H9 (cell line): Measurements from ENCODE around the gene LRRC7. TPM values are rescaled to one million over a fixed set of nuclear protein-coding genes. Genes with fewer than 3 reads are reported as not detected.

ENCODE experiments used
- DNase-seq: peaks from one replicate; pipeline ENCODE4 v3.0.0-alpha.2; 2017
- H2AFZ ChIP-seq: one replicate; pipeline ENCODE4 v1.6.1; 2013; ENCODE audit warnings: mild to moderate bottlenecking, low read length, control low read depth, moderate library complexity
- H2AK5ac ChIP-seq: 2 replicates; pipeline ENCODE4 v1.6.1; 2013; ENCODE audit warnings: low read length, control low read depth, mixed read lengths; ENCODE audit not compliant: insufficient read length
- H2BK120ac ChIP-seq: one replicate; pipeline ENCODE4 v1.6.1; 2013; ENCODE audit warnings: low read depth, mild to moderate bottlenecking, low read length, control low read depth, inconsistent platforms; ENCODE audit not compliant: poor library complexity, severe bottlenecking
- H2BK12ac ChIP-seq: 2 replicates; pipeline ENCODE4 v1.6.1; 2013; ENCODE audit warnings: low read length, control low read depth, mixed read lengths, low read depth; ENCODE audit not compliant: insufficient read length
- H2BK15ac ChIP-seq: 2 replicates; pipeline ENCODE4 v1.6.1; 2013; ENCODE audit warnings: low read depth, low read length, control low read depth
- H2BK20ac ChIP-seq: one replicate; pipeline ENCODE4 v1.6.1; 2013; ENCODE audit warnings: low read depth, mild to moderate bottlenecking, low read length, control low read depth, inconsistent platforms; ENCODE audit not compliant: poor library complexity, severe bottlenecking
- H2BK5ac ChIP-seq: 2 replicates; pipeline ENCODE4 v1.6.1; 2013; ENCODE audit warnings: low read length, control low read depth, mixed read lengths; ENCODE audit not compliant: insufficient read length
- H3K14ac ChIP-seq: 2 replicates; pipeline ENCODE4 v1.6.1; 2013; ENCODE audit warnings: low read length, control low read depth; ENCODE audit not compliant: insufficient read depth
- H3K18ac ChIP-seq: 2 replicates; pipeline ENCODE4 v1.6.1; 2013; ENCODE audit warnings: low read depth, mild to moderate bottlenecking, mixed read lengths, low read length, control low read depth; ENCODE audit not compliant: insufficient read length
- H3K23ac ChIP-seq: 2 replicates; pipeline ENCODE4 v1.6.1; 2013; ENCODE audit warnings: low read length, control low read depth, mixed read lengths, low read depth; ENCODE audit not compliant: insufficient read length
- H3K23me2 ChIP-seq: 2 replicates; pipeline ENCODE4 v1.6.1; 2013; ENCODE audit warnings: low read depth, mild to moderate bottlenecking, mixed read lengths, low read length, control low read depth; ENCODE audit not compliant: insufficient read length, poor library complexity, severe bottlenecking
- H3K27ac ChIP-seq: 2 replicates; pipeline ENCODE4 v1.5.1; 2013; ENCODE audit warnings: low read length, control low read depth, mixed read lengths, low read depth; ENCODE audit not compliant: insufficient read length
- H3K27me3 ChIP-seq: 2 replicates; pipeline ENCODE4 v1.6.1; 2013; ENCODE audit warnings: low read length, control low read depth, inconsistent platforms; ENCODE audit not compliant: insufficient read depth
- H3K4ac ChIP-seq: 2 replicates; pipeline ENCODE4 v1.6.1; 2013; ENCODE audit warnings: low read depth, mild to moderate bottlenecking, control low read depth, inconsistent platforms, low read length, moderate library complexity
- H3K4me1 ChIP-seq: 2 replicates; pipeline ENCODE4 v1.6.1; 2013; ENCODE audit warnings: low read length, control low read depth, inconsistent platforms; ENCODE audit not compliant: insufficient read depth
- H3K4me2 ChIP-seq: 2 replicates; pipeline ENCODE4 v1.6.1; 2013; ENCODE audit warnings: low read length, control low read depth, mixed read lengths; ENCODE audit not compliant: insufficient read length, insufficient read depth
- H3K56ac ChIP-seq: 2 replicates; pipeline ENCODE4 v1.6.1; 2013; ENCODE audit warnings: low read depth, mild to moderate bottlenecking, mixed read lengths, low read length, control low read depth; ENCODE audit not compliant: insufficient read length
- H3K79me1 ChIP-seq: 2 replicates; pipeline ENCODE4 v1.6.1; 2013; ENCODE audit warnings: low read depth, mild to moderate bottlenecking, moderate library complexity, low read length, control low read depth, inconsistent platforms; ENCODE audit not compliant: insufficient read depth, poor library complexity, severe bottlenecking
- H3K79me2 ChIP-seq: 2 replicates; pipeline ENCODE4 v1.6.1; 2013; ENCODE audit warnings: low read length, control low read depth, inconsistent platforms; ENCODE audit not compliant: insufficient read depth
- H3K9ac ChIP-seq: 2 replicates; pipeline ENCODE4 v1.6.1; 2013; ENCODE audit warnings: low read length, control low read depth, mixed read lengths; ENCODE audit not compliant: insufficient read length; ENCODE audit errors: extremely low read depth
- H3K9me3 ChIP-seq: one replicate; pipeline ENCODE4 v1.6.1; 2013; ENCODE audit warnings: low read depth, low read length, inconsistent platforms; ENCODE audit not compliant: control insufficient read depth
- H3T11ph ChIP-seq: one replicate; pipeline ENCODE4 v1.6.1; 2013; ENCODE audit warnings: mild to moderate bottlenecking, low read length, control low read depth, inconsistent platforms
- H4K20me1 ChIP-seq: one replicate; pipeline ENCODE4 v1.6.1; 2013; ENCODE audit not compliant: control insufficient read depth, insufficient read length, insufficient read depth
- H4K5ac ChIP-seq: 2 replicates; pipeline ENCODE4 v1.6.1; 2013; ENCODE audit warnings: low read depth, mild to moderate bottlenecking, mixed read lengths, low read length, control low read depth; ENCODE audit not compliant: insufficient read length
- H4K8ac ChIP-seq: replicated peaks from 2 replicates; pipeline ENCODE4 v1.6.1; 2013; ENCODE audit warnings: low read length, control low read depth, mixed read lengths, low read depth; ENCODE audit not compliant: insufficient read length
- H4K91ac ChIP-seq: 2 replicates; pipeline ENCODE4 v1.6.1; 2013; ENCODE audit warnings: low read depth, mild to moderate bottlenecking, moderate library complexity, mixed read lengths, low read length, control low read depth; ENCODE audit not compliant: insufficient read length
- H3K27ac Mint-ChIP-seq, 3 experiments: 2 replicates in 2 of 3; 3 replicates in 1 of 3; pipeline ENCODE4 v1.8.0; 2020 to 2021; ENCODE audit warnings: mixed read lengths in 3 of 3, mild to moderate bottlenecking in 1 of 3, moderate library complexity in 1 of 3
- H3K27me3 Mint-ChIP-seq: 2 replicates; pipeline ENCODE4 v1.8.0; 2021; ENCODE audit warnings: low read depth, mild to moderate bottlenecking, moderate library complexity, mixed read lengths
- H3K36me3 Mint-ChIP-seq, 3 experiments: 2 replicates in 2 of 3; 3 replicates in 1 of 3; pipeline ENCODE4 v1.8.0; 2020 to 2021; ENCODE audit warnings: low read depth in 3 of 3, mixed read lengths in 3 of 3; ENCODE audit not compliant: insufficient read depth in 1 of 3
- H3K4me1 Mint-ChIP-seq, 2 experiments: 2 replicates each; pipeline ENCODE4 v1.8.0; 2020; ENCODE audit warnings: mixed read lengths in 2 of 2
- H3K4me3 Mint-ChIP-seq, 2 experiments: 2 replicates in 1 of 2; 3 replicates in 1 of 2; pipeline ENCODE4 v1.8.0; 2020 to 2021; ENCODE audit warnings: mild to moderate bottlenecking in 2 of 2, mixed read lengths in 2 of 2, moderate library complexity in 1 of 2
- H3K9me3 Mint-ChIP-seq, 2 experiments: 2 replicates in 1 of 2; 3 replicates in 1 of 2; pipeline ENCODE4 v1.8.0; 2020; ENCODE audit warnings: mild to moderate bottlenecking in 2 of 2, mixed read lengths in 2 of 2, moderate library complexity in 1 of 2
- total RNA-seq: library from RNA; stranded (reverse); gene quantifications from 2 replicates; pipeline ENCODE4 v1.2.1, GENCODE V29; 2021
- TF ChIP-seq, protein P1 (sequence below): fragments of 200-600 bp; sonication (generic); conservative IDR thresholded peaks from 3 replicates; pipeline ENCODE4 v1.8.0; 2021; ENCODE audit warnings: antibody characterized with exemption, mild to moderate bottlenecking

Gene LRRC7
- total RNA-seq, 1 experiment from 2014 or later: not detected

DNA sequence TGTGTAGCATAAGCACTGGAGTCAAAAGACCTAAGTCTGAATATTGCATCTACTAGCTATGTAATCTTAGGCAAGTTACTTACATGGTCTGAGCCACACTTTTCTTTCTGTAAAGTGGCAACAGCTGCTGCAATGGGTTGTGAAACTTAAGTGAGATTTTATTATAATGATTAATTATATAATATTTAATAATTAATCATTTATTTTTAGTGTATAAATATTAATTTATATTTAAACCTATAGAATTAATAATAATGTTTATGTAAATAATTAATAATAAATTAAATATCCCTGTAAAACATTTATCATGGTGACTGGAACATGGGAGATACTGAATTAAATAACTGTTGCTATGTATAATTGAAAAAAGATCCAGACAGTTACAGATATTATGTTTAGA is 457.3 kb downstream of the LRRC7 start:
- H3K4me1 ChIP-seq: no peaks in the 10 kb centered on the region
- H3K9me3 ChIP-seq: no peaks in the 10 kb centered on the region
- TF ChIP-seq, protein P1, sequence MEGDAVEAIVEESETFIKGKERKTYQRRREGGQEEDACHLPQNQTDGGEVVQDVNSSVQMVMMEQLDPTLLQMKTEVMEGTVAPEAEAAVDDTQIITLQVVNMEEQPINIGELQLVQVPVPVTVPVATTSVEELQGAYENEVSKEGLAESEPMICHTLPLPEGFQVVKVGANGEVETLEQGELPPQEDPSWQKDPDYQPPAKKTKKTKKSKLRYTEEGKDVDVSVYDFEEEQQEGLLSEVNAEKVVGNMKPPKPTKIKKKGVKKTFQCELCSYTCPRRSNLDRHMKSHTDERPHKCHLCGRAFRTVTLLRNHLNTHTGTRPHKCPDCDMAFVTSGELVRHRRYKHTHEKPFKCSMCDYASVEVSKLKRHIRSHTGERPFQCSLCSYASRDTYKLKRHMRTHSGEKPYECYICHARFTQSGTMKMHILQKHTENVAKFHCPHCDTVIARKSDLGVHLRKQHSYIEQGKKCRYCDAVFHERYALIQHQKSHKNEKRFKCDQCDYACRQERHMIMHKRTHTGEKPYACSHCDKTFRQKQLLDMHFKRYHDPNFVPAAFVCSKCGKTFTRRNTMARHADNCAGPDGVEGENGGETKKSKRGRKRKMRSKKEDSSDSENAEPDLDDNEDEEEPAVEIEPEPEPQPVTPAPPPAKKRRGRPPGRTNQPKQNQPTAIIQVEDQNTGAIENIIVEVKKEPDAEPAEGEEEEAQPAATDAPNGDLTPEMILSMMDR: no peak
- no peak overlapping the region for H3K14ac ChIP-seq
- H2BK5ac ChIP-seq: no peak overlapping the region
- no peaks in the 10 kb centered on the region for H4K20me1 ChIP-seq
- H4K91ac ChIP-seq: no peak overlapping the region
- Mint-ChIP-seq H3K9me3 (no peaks in the 10 kb centered on the region), H3K4me3 (no peak overlapping the region), H3K27me3 (no peaks in the 10 kb centered on the region), H3K4me1 (peaks cover 6% of the 10 kb centered on the region in 2 experiments; a peak in 3 of 4 replicates), H3K27ac (no peak overlapping the region), H3K36me3 (no peaks in the 10 kb centered on the region)
- H3K79me1 ChIP-seq: no peaks in the 10 kb centered on the region
- no peak for DNase-seq
- H3K27ac ChIP-seq: no peak overlapping the region
- H2BK20ac ChIP-seq: no peak overlapping the region
- no peak overlapping the region for H3K23ac ChIP-seq
- H3K4me2 ChIP-seq: no peak overlapping the region
- no peak overlapping the region for H4K5ac ChIP-seq
- H2BK12ac ChIP-seq: no peak overlapping the region
- H3K9ac ChIP-seq: no peak overlapping the region
- no peak overlapping the region for H3T11ph ChIP-seq
- H3K56ac ChIP-seq: no peak overlapping the region
- H2AK5ac ChIP-seq: no peak overlapping the region
- no peak overlapping the region for H3K18ac ChIP-seq
- no peaks in the 10 kb centered on the region for H3K27me3 ChIP-seq
- H2BK120ac ChIP-seq: no peak overlapping the region
- H3K79me2 ChIP-seq: no peaks in the 10 kb centered on the region
- no peak overlapping the region for H4K8ac ChIP-seq
- no peaks in the 10 kb centered on the region for H3K23me2 ChIP-seq
- H3K4ac ChIP-seq: no peak overlapping the region
- H2BK15ac ChIP-seq: no peak overlapping the region
- H2AFZ ChIP-seq: no peak overlapping the region
